HCT116 (cell line): ENCODE results near the gene PLCD3.

Source experiments
- CBX3 ChIP-seq: IDR thresholded peaks from 2 replicates; pipeline ENCODE4 v1.6.1; 2012; ENCODE audit warnings: low read depth
- CEBPB ChIP-seq: IDR thresholded peaks from 2 replicates; pipeline ENCODE4 v1.6.1; 2012; ENCODE audit warnings: low read depth
- CTCF ChIP-seq, 3 experiments: fragments of 200-600 bp in 1 of 3; sonication (generic) in 1 of 3; IDR thresholded peaks in 2 of 3; conservative IDR thresholded peaks in 1 of 3; 2 replicates each; pipeline ENCODE4 v1.5.1; 2012 to 2017; ENCODE audit warnings: low read depth in 2 of 3, low read length in 2 of 3, antibody characterized with exemption in 1 of 3, borderline replicate concordance in 1 of 3, control low read depth in 1 of 3, mild to moderate bottlenecking in 1 of 3, mixed read lengths in 1 of 3, mixed run types in 1 of 3, moderate library complexity in 1 of 3; ENCODE audit not compliant: insufficient read depth in 1 of 3
- EGR1 ChIP-seq: IDR thresholded peaks from 2 replicates; pipeline ENCODE4 v1.6.1; 2012; ENCODE audit warnings: low read depth
- EZH2phosphoT487 ChIP-seq: fragments of 200-600 bp; IDR thresholded peaks from 2 replicates; pipeline ENCODE4 v1.6.1; 2018; ENCODE audit warnings: antibody characterized with exemption, borderline replicate concordance
- MAX ChIP-seq: IDR thresholded peaks from 2 replicates; pipeline ENCODE4 v1.6.1; 2012
- RAD21 ChIP-seq: IDR thresholded peaks from 2 replicates; pipeline ENCODE4 v1.6.1; 2012; ENCODE audit warnings: low read depth, mild to moderate bottlenecking
- SRF ChIP-seq: IDR thresholded peaks from 2 replicates; pipeline ENCODE4 v1.6.1; 2012; ENCODE audit warnings: low read depth
- TF ChIP-seq, protein P1 (sequence below): IDR thresholded peaks from 2 replicates; pipeline ENCODE4 v1.6.1; 2011; ENCODE audit warnings: mild to moderate bottlenecking, low read length, moderate library complexity; ENCODE audit not compliant: insufficient replicate concordance; ENCODE audit errors: extremely low read depth

DNA sequence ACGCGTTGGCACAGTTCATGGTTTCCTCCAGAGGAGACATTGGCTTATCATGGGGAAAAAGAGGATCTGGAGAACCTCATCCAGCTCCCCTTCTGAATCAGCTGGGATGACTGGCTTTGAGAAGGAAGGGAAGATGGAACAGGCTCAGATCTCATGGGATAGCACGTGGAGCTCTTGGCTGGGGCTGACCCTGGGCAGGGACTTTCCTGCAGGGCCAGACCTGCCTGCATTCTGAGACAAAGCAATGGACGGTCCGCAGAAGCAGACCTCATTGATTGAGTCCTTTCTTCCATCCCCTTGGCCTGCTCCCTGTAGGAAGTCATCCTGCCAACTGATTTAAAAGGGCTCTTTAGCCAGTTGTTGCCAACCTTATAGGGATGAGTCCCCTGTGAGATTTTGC lies 26.2 kb downstream of the PLCD3 start:
- no peak for TF ChIP-seq CBX3
- no peak for TF ChIP-seq MAX
- no peak for TF ChIP-seq CTCF (IDR thresholded peaks at IDR 0.05 in 2 of 3, conservative IDR thresholded peaks at IDR 0.05 in 1 of 3; ENCODE audit: borderline replicate concordance in 1 of 3, insufficient read depth in 1 of 3, low read depth in 2 of 3, low read length in 2 of 3)
- TF ChIP-seq EGR1: no peak
- TF ChIP-seq SRF: no peak
- no peak for TF ChIP-seq RAD21
- no peak for TF ChIP-seq EZH2phosphoT487
- TF ChIP-seq CEBPB: no peak
- TF ChIP-seq, protein P1, sequence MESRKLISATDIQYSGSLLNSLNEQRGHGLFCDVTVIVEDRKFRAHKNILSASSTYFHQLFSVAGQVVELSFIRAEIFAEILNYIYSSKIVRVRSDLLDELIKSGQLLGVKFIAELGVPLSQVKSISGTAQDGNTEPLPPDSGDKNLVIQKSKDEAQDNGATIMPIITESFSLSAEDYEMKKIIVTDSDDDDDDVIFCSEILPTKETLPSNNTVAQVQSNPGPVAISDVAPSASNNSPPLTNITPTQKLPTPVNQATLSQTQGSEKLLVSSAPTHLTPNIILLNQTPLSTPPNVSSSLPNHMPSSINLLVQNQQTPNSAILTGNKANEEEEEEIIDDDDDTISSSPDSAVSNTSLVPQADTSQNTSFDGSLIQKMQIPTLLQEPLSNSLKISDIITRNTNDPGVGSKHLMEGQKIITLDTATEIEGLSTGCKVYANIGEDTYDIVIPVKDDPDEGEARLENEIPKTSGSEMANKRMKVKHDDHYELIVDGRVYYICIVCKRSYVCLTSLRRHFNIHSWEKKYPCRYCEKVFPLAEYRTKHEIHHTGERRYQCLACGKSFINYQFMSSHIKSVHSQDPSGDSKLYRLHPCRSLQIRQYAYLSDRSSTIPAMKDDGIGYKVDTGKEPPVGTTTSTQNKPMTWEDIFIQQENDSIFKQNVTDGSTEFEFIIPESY: no peak
